Endothelial cell of umbilical vein (primary cell): Measurements from ENCODE around the gene EDA. TPM values are rescaled to one million over a fixed set of nuclear protein-coding genes. Genes with fewer than 3 reads are reported as not detected.

Experiments used
- BruUV-seq: library from RNA; stranded (reverse); fragments of 400-500 nt; replicated peaks from 2 replicates; lab custom pipeline; 2021; lab: Mats Ljungman, UMichigan
- CTCF ChIA-PET: fragments of 300-600, 350-600 bp; sonication (Branson Sonifier 250); formaldehyde crosslinking; loops from one replicate; lab custom pipeline; 2021; ENCODE audit warnings: antibody characterized with exemption, inconsistent platforms; lab: Charles Lee
- POLR2A ChIA-PET: fragments of 300-600, 350-600 bp; sonication (Branson Sonifier 250); formaldehyde crosslinking; loops from one replicate; lab custom pipeline; 2021; ENCODE audit warnings: antibody characterized with exemption, inconsistent platforms; lab: Charles Lee
- DNase-seq: peaks from one replicate; pipeline ENCODE4 v3.0.0-alpha.2; 2011; ENCODE audit warnings: low read depth, low spot score
- FAIRE-seq: peaks from 2 replicates; lab custom pipeline; 2011; peaks lifted over from hg19 to GRCh38; lab: Jason Lieb, UNC
- H2AFZ ChIP-seq: 2 replicates; pipeline ENCODE4 v1.6.0; 2012; ENCODE audit warnings: low read depth, low read length, control low read depth, inconsistent platforms
- H3K27ac ChIP-seq: 2 replicates; pipeline ENCODE4 v1.5.1; 2011; ENCODE audit warnings: low read depth, mild to moderate bottlenecking, control low read depth, low read length, moderate library complexity; ENCODE audit not compliant: insufficient read depth
- H3K27me3 ChIP-seq, 2 experiments: 2 replicates each; pipeline versions ENCODE4 v1.6.0 to v1.6.1; 2011; ENCODE audit warnings: low read length in 2 of 2, mixed read lengths in 1 of 2; ENCODE audit not compliant: control insufficient read depth in 2 of 2, insufficient read depth in 2 of 2
- H3K36me3 ChIP-seq, 2 experiments: 2 replicates in 1 of 2; 3 replicates in 1 of 2; pipeline ENCODE4 v1.5.1; 2011; ENCODE audit warnings: low read length in 2 of 2, mild to moderate bottlenecking in 1 of 2, moderate library complexity in 1 of 2; ENCODE audit not compliant: control insufficient read depth in 2 of 2, insufficient read depth in 2 of 2; ENCODE audit errors: extremely low read depth in 1 of 2
- H3K4me1 ChIP-seq: 3 replicates; pipeline ENCODE4 v1.5.1; 2011; ENCODE audit warnings: mild to moderate bottlenecking, low read length; ENCODE audit not compliant: control insufficient read depth, insufficient read depth; ENCODE audit errors: extremely low read depth
- H3K4me2 ChIP-seq: 2 replicates; pipeline ENCODE4 v1.6.1; 2011; ENCODE audit warnings: low read length, control low read depth, mixed read lengths; ENCODE audit not compliant: insufficient read depth
- H3K4me3 ChIP-seq, 3 experiments: fragments of 200-600 bp in 1 of 3; sonication (generic), shearing (Covaris generic) in 1 of 3; replicated peaks in 1 of 3; 2 replicates each; pipeline ENCODE4 v1.5.1; 2011 to 2016; ENCODE audit warnings: control low read depth in 3 of 3, low read length in 3 of 3, mild to moderate bottlenecking in 2 of 3, inconsistent platforms in 1 of 3, low read depth in 1 of 3, moderate library complexity in 1 of 3; ENCODE audit not compliant: insufficient read depth in 1 of 3
- H3K79me2 ChIP-seq: 2 replicates; pipeline ENCODE4 v1.6.0; 2012; ENCODE audit warnings: low read length, inconsistent platforms; ENCODE audit not compliant: control insufficient read depth, insufficient read depth
- H3K9ac ChIP-seq: replicated peaks from 2 replicates; pipeline ENCODE3; 2011; ENCODE audit warnings: low read length, control low read depth; ENCODE audit not compliant: insufficient read depth; ENCODE audit errors: extremely low read depth
- H3K9me1 ChIP-seq: replicated peaks from 3 replicates; pipeline ENCODE4 v1.6.0; 2011; ENCODE audit warnings: mild to moderate bottlenecking, low read length; ENCODE audit not compliant: control insufficient read depth, insufficient read depth; ENCODE audit errors: extremely low read depth
- H3K9me3 ChIP-seq: replicated peaks from 2 replicates; pipeline ENCODE4 v1.5.1; 2012; ENCODE audit warnings: low read length, inconsistent platforms; ENCODE audit not compliant: control insufficient read depth, insufficient read depth
- H4K20me1 ChIP-seq: replicated peaks from 2 replicates; pipeline ENCODE3; 2011; ENCODE audit warnings: mild to moderate bottlenecking, low read length; ENCODE audit not compliant: control insufficient read depth, insufficient read depth; ENCODE audit errors: extremely low read depth
- CTCF ChIP-seq, 2 donors: IDR thresholded peaks; 1 replicate in 1 of 2; 2 replicates in 1 of 2; pipeline ENCODE4 v1.5.1; 2011; ENCODE audit warnings: low read length in 2 of 2, mild to moderate bottlenecking in 2 of 2, moderate library complexity in 2 of 2, control low read depth in 1 of 2, inconsistent platforms in 1 of 2, low read depth in 1 of 2; ENCODE audit not compliant: insufficient read depth in 1 of 2; ENCODE audit errors: extremely low read depth in 1 of 2
- EZH2 ChIP-seq: IDR thresholded peaks from 2 replicates; pipeline ENCODE4 v1.6.1; 2012; ENCODE audit warnings: borderline replicate concordance, low read depth, mild to moderate bottlenecking, moderate library complexity, low read length, inconsistent platforms; ENCODE audit not compliant: severe bottlenecking
- FOS ChIP-seq: IDR thresholded peaks from 2 replicates; pipeline ENCODE4 v1.6.1; 2011; ENCODE audit warnings: mild to moderate bottlenecking, low read length, moderate library complexity, borderline replicate concordance; ENCODE audit not compliant: insufficient read depth
- GATA2 ChIP-seq: IDR thresholded peaks from 2 replicates; pipeline ENCODE4 v1.7.0; 2011; ENCODE audit warnings: low read depth, mild to moderate bottlenecking, moderate library complexity, mixed read lengths, low read length; ENCODE audit not compliant: insufficient read length, insufficient read depth
- MAX ChIP-seq: IDR thresholded peaks from 2 replicates; pipeline ENCODE4 v1.6.1; 2011; ENCODE audit not compliant: insufficient read depth, insufficient read length
- MYC ChIP-seq: IDR thresholded peaks from one replicate; pipeline ENCODE4 v1.6.1; 2011; ENCODE audit warnings: mild to moderate bottlenecking, low read depth, low read length
- POLR2A ChIP-seq: IDR thresholded peaks from 2 replicates; pipeline ENCODE4 v1.6.1; 2012; ENCODE audit warnings: low read depth, mild to moderate bottlenecking, control low read depth, low read length
- POLR2AphosphoS5 ChIP-seq: IDR thresholded peaks from 2 replicates; pipeline ENCODE4 v1.6.1; 2012; ENCODE audit warnings: low read depth, mild to moderate bottlenecking, control low read depth, low read length, moderate library complexity; ENCODE audit not compliant: insufficient read depth
- dilution Hi-C: fragments of 300-500 bp; cut with MboI; formaldehyde crosslinking; loops from one replicate; pipeline ENCODE4 v1.15.0; 2019; ENCODE audit warnings: low sequenced_read_pairs; ENCODE audit not compliant: extremely low pct_ligation_motif_present
- intact Hi-C: fragments of 100-400 bp; cut with micrococcal nuclease; formaldehyde crosslinking; loops from one replicate; pipeline ENCODE4 v1.10.0; 2022
- polyA plus RNA-seq, 4 experiments: library from polyadenylated mRNA; depleted of rRNA in 3 of 4; stranded (reverse) in 3 of 4; unstranded in 1 of 4; fragments of >200 nt; gene quantifications; 2 replicates each; pipeline versions ENCODE4 v1.2.1 to v1.2.3, GENCODE V29; 2011 to 2012; ENCODE audit warnings: missing spikeins in 1 of 4
- total RNA-seq: library from RNA; stranded (reverse); gene quantifications from 2 replicates; pipeline ENCODE4 v1.2.3, GENCODE V29; 2021

Gene EDA
- total and polyA plus RNA-seq, 2 donors (not counting 3 experiments of a cell fraction or from before 2014, with no cell fraction given), result 0.37 to 1.2 TPM

- BruUV-seq, result no TSS peak
Observed at GRCh38 chrX:69568828-69569227, 47.1 kb upstream of the EDA start.

More at GRCh38 chrX:69568828-69569227, 47.1 kb upstream of the EDA start:
- no peak overlapping the region for H3K9ac ChIP-seq
- H3K4me2 ChIP-seq, result no peak overlapping the region
- CTCF ChIA-PET, result no interaction called here
- no peaks in the 10 kb centered on the region for H3K4me1 ChIP-seq
- no peak for FAIRE-seq
- H3K27me3 ChIP-seq, result no peaks in the 10 kb centered on the region
- no peak overlapping the region for H2AFZ ChIP-seq
- no peak for DNase-seq
- H3K4me3 ChIP-seq, result no peak overlapping the region
- dilution Hi-C loops (no loop called here), intact Hi-C loops (no loop called here)
- no peaks in the 10 kb centered on the region for H3K36me3 ChIP-seq
- no peaks in the 10 kb centered on the region for H3K9me1 ChIP-seq
- POLR2A ChIA-PET, result no interaction called here
- TF ChIP-seq GATA2 (no peak), MYC (no peak), POLR2AphosphoS5 (no peak), POLR2A (no peak), EZH2 (no peak), CTCF (IDR thresholded peaks at IDR 0.05; ENCODE audit: extremely low read depth in 1 of 2, insufficient read depth in 1 of 2, low read depth in 1 of 2, low read length in 2 of 2) (no peak), MAX (no peak), FOS (no peak)
- H3K79me2 ChIP-seq, result no peaks in the 10 kb centered on the region
- no peaks in the 10 kb centered on the region for H3K9me3 ChIP-seq
- no peak overlapping the region for H3K27ac ChIP-seq
- no peaks in the 10 kb centered on the region for H4K20me1 ChIP-seq
